ENCODE data around the gene CEP192.
"Not testable (repeated sequence)": the region's sequence is repeated elsewhere in the genome, so short reads cannot be mapped to it uniquely, and the experiment has no call there.

Gene CEP192

GRCh38 chr18:13035249-13035914 lies 44.2 kb downstream of the CEP192 start:
- DNase-seq = no peak

- DNase-seq = no peak
Observed at GRCh38 chr18:13036622-13037320, 45.6 kb downstream of the CEP192 start.

DNA sequence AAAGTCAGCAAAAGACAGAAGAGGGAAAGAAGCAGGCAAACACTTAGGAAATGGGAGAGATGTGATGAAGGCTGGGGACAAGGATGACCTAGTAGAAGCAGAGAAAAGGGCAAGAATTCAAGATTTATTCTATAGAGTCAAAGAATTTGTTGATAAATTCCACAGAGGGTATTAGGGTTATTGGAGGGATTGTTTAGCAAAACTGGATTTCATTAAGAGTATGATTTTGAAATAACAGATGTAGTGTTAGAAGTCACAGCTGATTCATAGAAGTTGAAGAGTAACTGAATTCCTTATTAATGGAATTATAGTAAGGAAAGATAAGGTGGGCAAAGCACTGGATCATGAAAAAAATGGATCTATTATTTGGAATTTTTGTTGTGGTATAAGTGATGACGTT lies 48.6 kb downstream of the CEP192 start:
- no peak for DNase-seq

GRCh38 chr18:13043066-13043465 lies 51.9 kb downstream of the CEP192 start:
- no peak for DNase-seq

DNA sequence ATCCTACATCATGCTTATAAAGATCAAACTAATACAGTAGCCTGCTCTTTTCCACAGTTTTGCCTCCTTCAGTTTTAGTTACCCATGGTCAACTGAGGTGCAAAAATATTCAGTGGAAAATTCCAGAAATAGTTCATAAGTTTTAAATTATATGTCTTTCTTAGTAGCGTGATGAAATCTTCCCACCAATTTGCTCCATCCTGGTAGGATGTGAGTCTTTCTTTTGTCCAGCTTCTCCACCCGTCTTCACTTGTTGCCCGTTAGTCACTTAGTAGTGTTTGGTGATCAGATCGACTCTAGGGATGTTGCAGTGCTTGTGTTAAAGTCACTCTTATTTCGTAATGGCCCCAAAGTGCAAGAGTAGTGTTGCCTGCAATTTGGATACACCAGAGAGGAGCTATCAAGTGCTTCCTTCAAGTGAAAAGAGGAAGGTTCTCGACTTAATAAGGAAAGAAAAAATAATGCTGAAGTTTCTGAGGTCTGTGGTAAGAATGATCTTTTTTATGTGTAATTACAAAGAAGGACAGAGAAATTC lies 57.0 kb downstream of the CEP192 start:
- DNase-seq = no peak

- no peak for DNase-seq
Observed at GRCh38 chr18:13051159-13051558, 60.0 kb downstream of the CEP192 start.

GRCh38 chr18:13051950-13052349 lies 60.8 kb downstream of the CEP192 start:
- DNase-seq = no peak

DNA sequence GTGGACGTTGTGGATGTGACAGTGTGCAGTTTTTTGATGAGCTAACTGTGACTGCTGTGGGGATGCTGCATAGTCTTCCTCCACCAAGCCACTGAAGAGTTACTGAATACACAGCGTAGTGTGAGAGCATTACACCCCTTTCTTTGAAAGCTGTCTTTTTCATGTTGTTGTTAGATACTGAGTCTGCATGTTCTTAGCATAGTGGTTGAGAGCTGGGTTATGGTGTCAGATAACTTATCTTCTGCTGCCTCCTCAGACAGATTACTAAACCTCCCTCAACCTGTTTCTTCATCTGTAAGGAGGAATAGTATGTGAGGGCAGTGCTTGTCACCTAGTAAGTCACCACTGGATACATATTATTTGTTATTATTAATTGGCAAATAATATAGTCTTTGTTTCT lies 63.2 kb downstream of the CEP192 start:
- DNase-seq = no peak

DNA sequence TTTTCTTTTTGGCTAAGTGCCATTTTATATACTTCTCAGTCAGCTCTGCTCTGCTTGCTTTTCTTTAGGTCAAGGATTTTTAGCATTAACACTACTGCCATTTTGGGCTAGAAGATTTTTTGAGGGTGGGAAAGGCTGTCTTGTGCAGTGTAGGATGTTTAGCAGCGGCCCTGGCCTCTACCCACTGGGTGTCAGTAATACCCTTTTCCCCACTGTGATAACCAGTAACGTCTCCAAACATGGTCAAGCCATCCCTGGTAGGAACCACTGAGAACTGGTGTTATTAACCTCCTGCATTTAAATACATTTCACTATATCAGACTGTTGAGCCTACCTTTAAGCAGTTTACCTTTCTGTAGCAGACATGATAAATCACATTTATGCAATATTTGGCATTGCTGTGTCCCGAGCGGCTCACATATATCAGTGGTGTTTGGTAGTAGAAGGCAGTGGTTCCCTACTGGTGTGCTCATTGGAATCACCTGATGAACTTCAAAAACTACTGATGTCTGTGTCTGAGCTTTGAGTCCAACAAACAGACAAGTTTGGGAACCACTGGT lies 70.5 kb downstream of the CEP192 start:
- DNase-seq = no peak

GRCh38 chr18:13067124-13067523 lies 76.0 kb downstream of the CEP192 start:
- no peak for DNase-seq

GRCh38 chr18:13067966-13068365 lies 76.8 kb downstream of the CEP192 start:
- no peak for DNase-seq

DNA sequence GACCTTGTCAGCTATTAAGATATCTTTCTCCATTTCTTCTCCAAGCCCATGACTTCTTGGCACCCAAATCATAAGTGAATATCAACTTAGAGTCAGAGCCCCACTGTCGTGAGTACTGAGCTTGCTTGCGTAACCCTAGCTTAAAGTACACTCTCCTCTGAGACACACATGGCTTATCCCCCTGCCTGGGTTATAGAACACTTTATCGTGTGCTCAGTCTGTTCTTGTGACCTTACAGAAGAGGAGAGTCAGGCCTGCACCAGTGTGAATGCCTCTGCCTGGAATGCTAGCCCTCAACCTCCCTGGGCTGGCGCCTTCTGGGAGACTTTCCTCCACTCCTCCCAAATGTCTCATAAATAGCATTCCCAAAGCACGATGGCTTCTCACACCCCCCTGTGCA lies 79.3 kb downstream of the CEP192 start:
- DNase-seq = no peak

DNA sequence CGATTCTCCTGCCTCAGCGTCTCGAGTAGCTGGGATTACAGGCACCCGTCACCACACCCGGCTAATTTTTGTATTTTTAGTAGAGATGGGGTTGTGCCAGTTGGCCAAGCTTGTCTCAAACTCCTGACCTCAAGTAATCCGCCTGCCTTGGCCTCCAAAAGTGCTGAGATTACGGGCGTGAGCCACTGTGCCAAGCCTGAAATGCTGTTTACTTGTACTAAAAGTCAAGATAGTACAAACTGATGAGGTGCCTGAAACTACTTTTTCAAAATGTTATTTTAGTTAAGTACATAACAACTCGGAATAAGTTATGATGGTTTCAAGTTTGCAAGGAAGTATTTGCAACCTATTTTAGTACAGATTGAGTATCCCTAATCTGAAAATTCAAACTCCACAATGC lies 85.7 kb downstream of the CEP192 start:
- no peak for DNase-seq

- DNase-seq = no peak
Observed at GRCh38 chr18:13077473-13077872, 86.3 kb downstream of the CEP192 start.

DNA sequence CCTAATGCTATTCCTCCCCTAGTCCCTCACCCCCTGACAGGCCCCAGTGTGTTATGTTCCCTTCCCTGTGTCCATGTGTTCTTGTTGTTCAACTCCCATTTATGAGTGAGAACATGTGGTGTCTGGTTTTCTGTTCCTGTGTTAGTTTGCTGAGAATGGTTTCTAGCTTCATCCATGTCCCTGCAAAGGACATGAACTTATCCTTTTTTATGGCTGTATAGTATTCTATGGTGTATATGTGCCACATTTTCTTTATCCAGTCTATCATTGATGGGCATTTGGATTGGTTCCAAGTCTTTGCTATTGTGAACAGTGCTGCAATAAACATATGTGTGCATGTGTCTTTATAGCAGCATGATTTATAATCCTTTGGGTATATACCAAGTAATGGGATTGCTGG lies 86.9 kb downstream of the CEP192 start:
- DNase-seq = not testable (repeated sequence)

DNA sequence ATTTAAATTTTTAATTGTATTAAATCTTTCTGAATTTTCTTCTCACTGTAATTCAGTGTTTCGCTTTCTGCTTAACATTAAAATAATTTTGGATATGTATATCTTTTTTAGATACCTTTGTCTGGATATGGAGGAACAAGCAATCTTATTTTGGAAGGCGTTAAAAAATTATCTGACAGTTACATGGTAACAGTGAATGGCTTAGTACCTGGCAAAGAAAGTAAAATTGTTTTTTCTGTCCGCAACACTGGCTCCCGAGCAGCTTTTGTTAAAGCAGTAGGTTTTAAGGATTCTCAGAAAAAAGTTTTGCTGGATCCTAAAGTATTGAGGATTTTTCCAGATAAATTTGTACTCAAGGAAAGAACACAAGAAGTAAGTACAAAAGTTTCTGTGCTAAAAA lies 95.7 kb downstream of the CEP192 start:
- no peak for DNase-seq

GRCh38 chr18:13095466-13095865 lies 104.3 kb downstream of the CEP192 start:
- no peak for DNase-seq

DNA sequence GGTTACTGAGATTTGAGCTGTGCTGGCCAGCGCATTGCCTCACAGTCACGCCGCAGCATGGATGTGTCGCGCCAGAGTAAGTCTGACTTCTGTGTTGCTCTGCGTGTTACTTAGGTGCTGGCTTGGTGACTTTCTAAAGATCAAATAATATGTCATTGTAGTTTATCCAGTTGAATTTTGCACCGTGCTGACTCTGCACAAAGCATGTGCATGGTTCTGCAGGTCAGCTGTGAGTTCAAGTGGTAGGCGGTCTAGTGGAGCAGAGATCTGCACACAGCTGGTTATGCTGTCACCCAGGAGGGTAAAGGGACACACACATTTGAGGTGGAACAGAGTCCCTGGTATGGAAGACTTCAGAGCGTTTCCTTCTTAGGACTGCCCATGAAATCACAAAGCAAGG lies 105.1 kb downstream of the CEP192 start:
- DNase-seq = no peak

GRCh38 chr18:13096719-13097118 lies 105.6 kb downstream of the CEP192 start:
- DNase-seq = no peak

DNA sequence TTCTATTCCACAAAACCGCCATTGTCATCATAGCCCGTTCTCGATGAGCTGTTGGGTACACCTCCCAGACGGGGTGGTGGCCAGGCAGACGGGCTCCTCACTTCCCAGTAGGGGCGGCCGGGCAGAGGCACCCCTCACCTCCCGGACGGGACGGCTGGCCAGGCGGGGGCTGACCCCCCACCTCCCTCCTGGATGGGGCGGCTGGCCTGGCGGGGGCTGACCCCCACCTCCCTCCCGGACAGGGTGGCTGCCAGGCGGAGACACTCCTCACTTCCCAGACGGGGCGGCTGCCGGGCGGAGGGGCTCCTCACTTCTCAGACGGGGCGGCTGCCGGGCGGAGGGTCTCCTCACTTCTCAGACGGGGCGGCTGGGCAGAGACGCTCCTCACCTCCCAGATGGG lies 106.9 kb downstream of the CEP192 start:
- not testable (repeated sequence) for DNase-seq

- DNase-seq = no peak
Observed at GRCh38 chr18:13099113-13099512, 108.0 kb downstream of the CEP192 start.

DNA sequence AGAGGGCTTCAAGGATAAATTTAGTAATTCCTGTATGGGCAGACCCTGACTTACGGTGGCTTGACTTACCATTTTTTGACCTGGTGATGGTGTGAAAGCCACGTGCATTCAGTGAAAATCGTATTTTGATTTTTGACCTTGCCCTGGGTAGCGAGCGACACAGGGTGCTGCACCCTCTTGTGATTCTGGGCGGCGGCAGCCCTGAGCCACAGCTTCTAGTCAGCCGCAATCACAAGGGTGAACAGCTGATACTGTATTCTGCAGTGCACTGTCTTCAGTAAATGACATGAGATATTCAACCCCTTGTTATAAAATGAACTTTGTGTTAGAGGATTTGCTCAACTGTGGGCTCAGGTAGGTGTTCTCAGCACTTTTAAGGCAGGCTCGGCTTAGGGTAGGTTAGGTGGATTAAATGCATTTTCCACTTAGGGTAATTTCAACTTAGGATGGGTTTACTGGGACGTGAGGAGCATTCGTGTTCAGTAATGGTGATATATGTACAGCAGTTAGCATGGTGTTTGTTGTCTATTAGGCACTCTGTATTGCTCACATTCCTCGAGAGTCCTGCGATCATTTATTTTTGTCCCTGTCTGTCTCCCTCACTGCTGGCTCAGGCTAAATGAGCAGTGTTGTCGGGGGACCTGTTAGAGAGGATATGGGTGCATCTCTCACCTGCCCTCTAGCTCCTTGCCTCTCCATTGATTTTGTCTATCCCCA lies 109.9 kb downstream of the CEP192 start:
- no peak for DNase-seq

GRCh38 chr18:13101659-13102197 lies 110.6 kb downstream of the CEP192 start:
- DNase-seq = no peak

All from NCI-H1092 treated with DMSO at 0.1 percent for 48 hours (cell line).